GM13976 (cell line): ENCODE measurements around the gene CREBRF.
A peak's percentile ranks its signal among the peaks of the same experiment; 100 is the strongest.

Source experiments
- DNase-seq: peaks from one replicate; pipeline ENCODE4 v3.0.0; 2012; ENCODE audit warnings: low spot score
- in situ Hi-C: fragments of 300-500 bp; cut with MboI; formaldehyde crosslinking; loops from one replicate; pipeline ENCODE4 v1.12.0; 2022; ENCODE audit warnings: low sequenced_read_pairs, mixed read lengths, inconsistent platforms; ENCODE audit not compliant: unreplicated experiment
- TF ChIP-seq, protein P1 (sequence below): IDR thresholded peaks from 2 replicates; pipeline ENCODE4 v1.5.1; 2012; ENCODE audit warnings: borderline replicate concordance, mild to moderate bottlenecking; ENCODE audit not compliant: insufficient read depth; ENCODE audit errors: extremely low read depth, missing control alignments, control extremely low read depth

CREBRF gene

DNA sequence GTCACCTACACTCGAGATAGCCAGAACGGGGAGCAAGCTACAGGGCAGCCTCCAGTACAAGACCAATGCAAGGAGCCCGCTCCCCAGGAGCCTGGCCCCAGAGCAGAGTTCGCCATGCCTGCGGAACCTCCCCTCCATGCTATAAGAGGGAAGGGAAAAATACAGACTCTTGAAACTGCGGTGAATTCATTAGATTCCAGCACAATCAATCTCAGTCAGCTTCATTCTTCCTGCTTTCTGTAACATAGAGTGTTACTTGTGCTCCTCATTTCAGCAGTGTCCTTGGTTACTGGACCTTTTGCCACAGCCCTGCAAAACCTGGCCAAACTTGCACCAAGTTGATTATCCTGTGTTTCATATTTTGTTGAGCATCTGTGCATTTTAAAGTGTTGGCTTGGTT is 22.2 kb upstream of the CREBRF start:
- in situ Hi-C loops: no loop called here
- no peak for DNase-seq
- TF ChIP-seq, protein P1, sequence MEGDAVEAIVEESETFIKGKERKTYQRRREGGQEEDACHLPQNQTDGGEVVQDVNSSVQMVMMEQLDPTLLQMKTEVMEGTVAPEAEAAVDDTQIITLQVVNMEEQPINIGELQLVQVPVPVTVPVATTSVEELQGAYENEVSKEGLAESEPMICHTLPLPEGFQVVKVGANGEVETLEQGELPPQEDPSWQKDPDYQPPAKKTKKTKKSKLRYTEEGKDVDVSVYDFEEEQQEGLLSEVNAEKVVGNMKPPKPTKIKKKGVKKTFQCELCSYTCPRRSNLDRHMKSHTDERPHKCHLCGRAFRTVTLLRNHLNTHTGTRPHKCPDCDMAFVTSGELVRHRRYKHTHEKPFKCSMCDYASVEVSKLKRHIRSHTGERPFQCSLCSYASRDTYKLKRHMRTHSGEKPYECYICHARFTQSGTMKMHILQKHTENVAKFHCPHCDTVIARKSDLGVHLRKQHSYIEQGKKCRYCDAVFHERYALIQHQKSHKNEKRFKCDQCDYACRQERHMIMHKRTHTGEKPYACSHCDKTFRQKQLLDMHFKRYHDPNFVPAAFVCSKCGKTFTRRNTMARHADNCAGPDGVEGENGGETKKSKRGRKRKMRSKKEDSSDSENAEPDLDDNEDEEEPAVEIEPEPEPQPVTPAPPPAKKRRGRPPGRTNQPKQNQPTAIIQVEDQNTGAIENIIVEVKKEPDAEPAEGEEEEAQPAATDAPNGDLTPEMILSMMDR: no peak

DNA sequence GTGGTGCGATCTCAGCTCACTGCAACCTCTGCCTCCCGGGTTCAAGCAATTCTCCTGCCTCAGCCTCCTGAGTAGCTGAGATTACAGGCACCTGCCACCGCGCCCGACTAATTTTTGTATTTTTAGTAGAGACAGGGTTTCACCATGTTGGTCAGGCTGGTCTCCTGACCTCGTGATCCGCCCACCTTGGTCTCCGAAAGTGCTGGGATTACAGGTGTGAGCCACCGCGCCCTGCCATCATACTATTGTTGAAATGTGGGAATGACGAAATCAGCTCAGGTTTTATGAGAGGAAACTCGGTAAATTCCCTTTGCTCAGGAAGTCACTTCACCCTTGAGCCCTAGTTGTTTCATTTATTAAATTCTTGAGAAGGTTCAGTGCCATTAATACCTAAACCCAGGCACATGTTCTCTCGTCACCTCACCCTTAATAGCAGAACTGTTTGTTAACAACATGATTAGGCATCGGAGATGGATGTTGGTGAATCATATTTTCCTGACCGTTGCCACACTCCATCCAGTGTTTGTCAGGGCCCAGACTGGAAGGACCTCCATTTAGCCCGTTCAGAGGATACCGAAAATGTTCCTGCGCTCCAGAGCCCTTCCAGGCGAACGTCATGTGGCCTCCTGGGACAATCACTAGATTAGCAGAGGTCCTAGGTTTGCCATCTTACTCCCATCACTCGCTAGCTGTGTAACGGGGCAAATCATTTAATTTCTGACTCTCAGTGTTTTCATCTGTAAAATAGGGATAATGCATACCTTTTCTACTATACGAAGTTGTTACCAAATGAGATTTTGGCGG is 20.0 kb upstream of the CREBRF start:
- in situ Hi-C loops: no loop called here
- TF ChIP-seq, protein P1: no peak
- DNase-seq: peak; percentile 59

DNA sequence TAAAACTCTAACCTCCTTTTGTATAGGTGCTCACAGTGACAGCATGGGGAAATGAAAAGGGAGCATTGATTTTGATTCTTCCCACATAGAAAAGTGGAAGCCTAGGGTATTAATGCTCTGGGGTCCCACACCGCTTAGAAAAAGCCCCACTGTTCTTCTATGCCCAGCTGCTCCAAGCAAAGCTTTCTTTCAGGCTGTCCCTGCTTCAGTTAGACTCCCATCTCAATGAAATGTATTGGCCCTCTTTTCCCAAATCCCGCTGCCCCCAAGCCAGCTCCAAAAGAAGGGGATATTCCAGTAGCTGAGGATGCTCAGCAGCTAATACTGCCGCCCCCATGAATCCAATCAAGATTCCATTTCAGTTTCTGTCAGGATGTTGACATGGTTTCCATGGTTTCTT is 17.0 kb upstream of the CREBRF start:
- in situ Hi-C loops: no loop called here
- TF ChIP-seq, protein P1: no peak
- no peak for DNase-seq

DNA sequence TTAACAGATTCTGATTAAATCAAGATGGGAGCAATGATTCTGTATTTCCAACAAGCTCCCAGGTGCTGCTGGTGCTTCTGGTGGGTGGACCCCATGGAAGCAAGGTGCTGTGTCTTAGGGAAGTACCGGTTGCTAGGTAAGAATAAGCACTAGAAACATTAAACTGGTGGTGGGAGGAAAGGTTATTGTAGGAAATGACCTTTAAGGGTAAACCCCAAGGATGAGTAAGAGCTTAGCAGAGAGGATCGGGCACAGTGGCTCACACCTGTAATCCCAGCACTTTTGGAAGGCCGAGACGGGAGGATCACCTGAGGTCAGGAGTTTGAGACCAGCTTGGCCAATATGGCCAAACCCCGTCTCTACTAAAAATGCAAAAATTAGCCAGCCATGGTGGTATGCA is 16.2 kb upstream of the CREBRF start:
- in situ Hi-C loops: no loop called here
- TF ChIP-seq, protein P1: no peak
- DNase-seq: no peak

DNA sequence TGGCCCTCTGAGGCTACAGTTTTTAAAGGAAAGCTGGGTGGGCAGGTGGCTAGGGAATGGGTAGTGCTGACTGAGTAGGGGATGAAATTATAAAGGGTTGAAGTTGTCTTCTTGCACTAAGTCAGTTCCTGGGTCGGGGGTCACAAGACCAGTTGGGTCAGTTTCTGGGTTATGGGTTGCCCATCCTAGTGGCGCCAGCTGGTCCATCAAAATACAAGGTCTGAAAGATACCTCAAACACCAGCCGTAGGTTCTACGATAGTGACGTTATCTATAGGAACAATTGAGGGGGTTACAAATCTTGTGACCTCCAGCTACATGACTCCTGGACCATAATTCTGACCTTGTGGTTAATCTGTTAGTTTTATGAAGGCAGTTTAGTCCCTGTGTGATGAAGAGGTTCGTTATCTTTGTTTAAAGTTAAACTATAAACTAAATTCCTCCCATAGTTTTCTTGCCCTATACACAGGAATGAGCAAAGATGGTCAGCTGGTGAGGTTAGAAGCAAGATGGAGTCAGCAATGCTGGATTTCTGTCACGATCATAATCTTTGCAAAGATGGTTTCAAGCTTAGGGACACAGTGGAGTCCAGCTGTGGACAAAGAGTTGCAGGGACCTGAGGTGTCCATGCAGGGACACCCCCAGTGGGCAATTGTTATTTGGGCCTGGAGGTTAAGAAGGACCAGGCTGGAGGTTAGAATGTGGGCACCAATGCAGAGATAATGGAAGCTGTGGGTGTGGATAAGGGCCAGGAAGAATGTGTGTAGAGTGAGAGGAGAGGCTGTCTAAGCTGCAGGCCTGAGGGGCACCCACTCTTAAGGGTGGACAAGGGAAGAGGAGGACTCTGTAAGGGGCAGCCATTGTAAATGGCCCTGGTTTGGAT is 14.0 kb upstream of the CREBRF start:
- DNase-seq: no peak
- in situ Hi-C loops: no loop called here
- TF ChIP-seq, protein P1: no peak

DNA sequence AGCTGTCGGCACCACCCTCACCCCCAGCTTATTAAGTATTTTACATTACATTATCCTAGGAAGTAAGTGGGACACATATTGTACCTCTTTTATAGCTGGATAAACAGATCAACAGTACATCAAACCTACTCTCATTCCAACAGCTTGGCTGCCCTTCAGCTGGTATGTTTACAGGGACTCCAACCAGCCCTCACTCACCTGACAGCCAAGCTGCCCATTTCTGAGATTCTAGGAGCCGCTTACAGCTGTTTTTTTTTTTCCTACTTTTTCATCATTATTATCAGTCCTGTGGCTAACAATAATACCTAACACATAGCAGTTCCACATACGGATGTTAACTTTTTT is 13.4 kb upstream of the CREBRF start:
- DNase-seq: no peak
- in situ Hi-C loops: no loop called here
- TF ChIP-seq, protein P1: no peak
